K562 (cell line): ENCODE measurements around the gene ABHD3. TPM values are rescaled to one million over a fixed set of nuclear protein-coding genes. Genes with fewer than 3 reads are reported as not detected.
A peak's percentile ranks its signal among the peaks of the same experiment; 100 is the strongest.

Source experiments
- AFF4 ChIP-seq: sonication (generic); formaldehyde crosslinking; IDR thresholded peaks from 2 replicates; pipeline ENCODE4 v1.8.0; 2023; ENCODE audit warnings: mild to moderate bottlenecking, missing genetic modification reagents
- CBX8 ChIP-seq: fragments of 200-600 bp; sonication (generic); IDR thresholded peaks from 2 replicates; pipeline ENCODE4 v1.6.1; 2012; ENCODE audit warnings: borderline replicate concordance, mixed run types, low read depth, mild to moderate bottlenecking, moderate library complexity, mixed read lengths, low read length, control low read depth, inconsistent platforms; ENCODE audit not compliant: poor library complexity, severe bottlenecking; ENCODE audit errors: extremely low read depth
- ESRRA ChIP-seq: fragments of 450-650 bp; IDR thresholded peaks from 2 replicates; pipeline ENCODE4 v1.6.1; 2014; ENCODE audit warnings: low read depth, mild to moderate bottlenecking, moderate library complexity, borderline replicate concordance
- GTF3C2 ChIP-seq: IDR thresholded peaks from 3 replicates; pipeline ENCODE4 v1.6.1; 2011; ENCODE audit warnings: borderline replicate concordance, mild to moderate bottlenecking, moderate library complexity; ENCODE audit not compliant: insufficient read length; ENCODE audit errors: extremely low read depth
- HNRNPL ChIP-seq: fragments of 200-400 bp; formaldehyde crosslinking; IDR thresholded peaks from 2 replicates; pipeline ENCODE4 v1.6.1; 2017; ENCODE audit warnings: low read depth, mild to moderate bottlenecking, low read length
- MBD1 ChIP-seq: fragments of 250-450 bp; sonication (Bioruptor Pico); IDR thresholded peaks from 2 replicates; pipeline ENCODE4 v1.8.0; 2022; ENCODE audit warnings: inconsistent platforms
- MCM3 ChIP-seq: fragments of 450-650 bp; IDR thresholded peaks from 2 replicates; pipeline ENCODE4 v1.6.1; 2016
- NFYB ChIP-seq: IDR thresholded peaks from 2 replicates; pipeline ENCODE4 v1.6.1; 2011; ENCODE audit warnings: mild to moderate bottlenecking, moderate library complexity; ENCODE audit not compliant: insufficient read length; ENCODE audit errors: extremely low read depth
- SNAPC5 ChIP-seq: fragments of 250-450 bp; sonication (Bioruptor Pico); IDR thresholded peaks from 2 replicates; pipeline ENCODE4 v1.8.0; 2021; ENCODE audit warnings: moderate library complexity, mild to moderate bottlenecking, inconsistent platforms
- SUPT5H ChIP-seq: fragments of 450-650 bp; IDR thresholded peaks from 2 replicates; pipeline ENCODE4 v1.6.1; 2016
- UBTF ChIP-seq, 2 experiments: IDR thresholded peaks; 2 replicates each; pipeline ENCODE4 v1.6.1; 2012; ENCODE audit warnings: improper control_type of control experiment in 2 of 2, low read depth in 2 of 2, low read length in 2 of 2, borderline replicate concordance in 1 of 2
- ZBTB12 ChIP-seq: fragments of 250-450 bp; sonication (Bioruptor Pico); IDR thresholded peaks from 2 replicates; pipeline ENCODE4 v1.4.0; 2020
- polyA plus RNA-seq, 8 experiments: library from polyadenylated mRNA; depleted of rRNA in 4 of 8; stranded (reverse) in 5 of 8; unstranded in 3 of 8; fragments of >200 nt; fragmentation: Nextera tagmentation in 2 of 8; fragmentation: Illumina TruSeq in 1 of 8; extraction: Ambion mirVana in 2 of 8; extraction: Trizol in 1 of 8; gene quantifications; 2 replicates each; pipeline versions ENCODE4 v1.2.1 to v1.2.3, GENCODE V29; 2011 to 2014; ENCODE audit warnings: inconsistent platforms in 1 of 8, missing spikeins in 1 of 8
- total RNA-seq, 7 experiments: library from RNA; depleted of rRNA in 6 of 7; stranded (reverse); fragments of >200 nt in 6 of 7; fragmentation: Illumina TruSeq in 2 of 7; extraction: Trizol in 2 of 7; gene quantifications; 2 replicates each; pipeline versions ENCODE4 v1.2.1 to v1.2.3, GENCODE V29; 2011 to 2021; ENCODE audit warnings: low replicate concordance in 1 of 7

The ABHD3 gene
- total and polyA plus RNA-seq, 9 of the 15 experiments (the other 6 are each of a cell fraction or from before 2014, with no cell fraction given) = 6.3 to 38.8 (median 19.4) TPM

- no peak for TF ChIP-seq ZBTB12
- no peak for TF ChIP-seq CBX8
- peak; percentile 38; the same call in 1 of the 2 replicates for TF ChIP-seq HNRNPL
- no peak for TF ChIP-seq SNAPC5 (CRISPR knock-in tag)
- TF ChIP-seq ESRRA = no peak
- no peak for TF ChIP-seq MBD1 (CRISPR knock-in tag)
- no peak for TF ChIP-seq SUPT5H
- TF ChIP-seq AFF4 (CRISPR knock-in tag) = no peak
- TF ChIP-seq MCM3 = no peak
- no peak for TF ChIP-seq GTF3C2
- no peak for TF ChIP-seq NFYB
- TF ChIP-seq UBTF (IDR thresholded peaks at IDR 0.05; ENCODE audit: borderline replicate concordance in 1 of 2, low read depth in 2 of 2, low read length in 2 of 2) = 0 out of 4 replicates have a peak, but pooled peaks of 1 of the 2 experiments have one; percentile 8
Observed at GRCh38 chr18:21741562-21742314, 37.2 kb upstream of the ABHD3 start (continued).
